Body of pancreas (tissue), 4 donors: ENCODE results near the gene GLI1.

ENCODE experiments used
- POLR2A ChIP-seq, 3 donors: fragments of 450-650 bp; IDR thresholded peaks; one replicate each; pipeline ENCODE4 v1.6.1; 2016; ENCODE audit warnings: antibody characterized with exemption in 3 of 3, mild to moderate bottlenecking in 2 of 3
- TF ChIP-seq, protein P1 (sequence below), 7 experiments: fragments of 450-650 bp in 4 of 7; fragments of 200-600 bp in 3 of 7; sonication (generic) in 3 of 7; IDR thresholded peaks; one replicate each; pipeline ENCODE4 v1.5.1; 2016 to 2019; ENCODE audit warnings: antibody characterized with exemption in 7 of 7

DNA sequence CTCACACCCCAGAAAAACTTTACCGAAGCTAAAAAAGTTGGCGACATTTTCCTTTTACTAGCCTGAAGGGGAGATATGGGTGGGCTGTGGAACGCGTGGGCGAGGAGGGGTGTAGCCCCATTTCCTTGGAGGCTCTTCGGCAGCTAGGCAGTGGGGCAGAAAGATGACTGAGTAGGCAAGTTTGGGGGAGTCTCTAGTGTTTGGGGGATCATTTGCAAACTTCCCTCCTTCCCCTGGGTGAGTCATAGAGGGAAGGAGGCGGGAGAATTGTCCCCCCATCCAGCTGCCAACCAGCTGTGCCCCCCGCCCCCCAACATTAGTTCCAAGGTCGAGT is 2.3 kb downstream of the GLI1 start:
- TF ChIP-seq, protein P1, sequence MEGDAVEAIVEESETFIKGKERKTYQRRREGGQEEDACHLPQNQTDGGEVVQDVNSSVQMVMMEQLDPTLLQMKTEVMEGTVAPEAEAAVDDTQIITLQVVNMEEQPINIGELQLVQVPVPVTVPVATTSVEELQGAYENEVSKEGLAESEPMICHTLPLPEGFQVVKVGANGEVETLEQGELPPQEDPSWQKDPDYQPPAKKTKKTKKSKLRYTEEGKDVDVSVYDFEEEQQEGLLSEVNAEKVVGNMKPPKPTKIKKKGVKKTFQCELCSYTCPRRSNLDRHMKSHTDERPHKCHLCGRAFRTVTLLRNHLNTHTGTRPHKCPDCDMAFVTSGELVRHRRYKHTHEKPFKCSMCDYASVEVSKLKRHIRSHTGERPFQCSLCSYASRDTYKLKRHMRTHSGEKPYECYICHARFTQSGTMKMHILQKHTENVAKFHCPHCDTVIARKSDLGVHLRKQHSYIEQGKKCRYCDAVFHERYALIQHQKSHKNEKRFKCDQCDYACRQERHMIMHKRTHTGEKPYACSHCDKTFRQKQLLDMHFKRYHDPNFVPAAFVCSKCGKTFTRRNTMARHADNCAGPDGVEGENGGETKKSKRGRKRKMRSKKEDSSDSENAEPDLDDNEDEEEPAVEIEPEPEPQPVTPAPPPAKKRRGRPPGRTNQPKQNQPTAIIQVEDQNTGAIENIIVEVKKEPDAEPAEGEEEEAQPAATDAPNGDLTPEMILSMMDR (IDR thresholded peaks at IDR 0.05) = no peak
- no peak for TF ChIP-seq POLR2A (IDR thresholded peaks at IDR 0.05)
